Panc1 (cell line): ENCODE measurements around the gene GPRC6A. TPM values are rescaled to one million over a fixed set of nuclear protein-coding genes. Genes with fewer than 3 reads are reported as not detected.
"Not testable (repeated sequence)": the region's sequence is repeated elsewhere in the genome, so short reads cannot be mapped to it uniquely, and the experiment has no call there.

ENCODE experiments used
- ATAC-seq: fragments of 200-7000 bp; cut with Tn5 transposase; 2 replicates; pipeline ENCODE4 v1.9.1; 2020; ENCODE audit warnings: mild to moderate bottlenecking, moderate library complexity
- BruUV-seq: library from RNA; stranded (reverse); fragments of 400-500 nt; replicated peaks from 2 replicates; lab custom pipeline; 2021; lab: Mats Ljungman, UMichigan
- CTCF ChIA-PET: fragments of 300-600 bp; sonication (Branson Sonifier 250); formaldehyde crosslinking; loops from one replicate; lab custom pipeline; 2022; ENCODE audit warnings: antibody characterized with exemption; lab: Charles Lee
- POLR2A ChIA-PET: fragments of 300-600 bp; sonication (Branson Sonifier 250); formaldehyde crosslinking; loops from one replicate; lab custom pipeline; 2022; ENCODE audit warnings: antibody characterized with exemption; lab: Charles Lee
- DNase-seq: peaks from one replicate; pipeline ENCODE4 v3.0.0-alpha.2; 2010; ENCODE audit warnings: low read depth, low spot score
- H3K27ac ChIP-seq: 2 replicates; pipeline ENCODE4 v1.5.1; 2011; ENCODE audit warnings: mild to moderate bottlenecking, low read length, inconsistent platforms
- H3K27me3 ChIP-seq: fragments of 200-500 bp; sonication (Bioruptor generic); 2 replicates; pipeline ENCODE4 v1.6.0; 2014; ENCODE audit warnings: low read length, inconsistent platforms; ENCODE audit not compliant: control insufficient read depth, insufficient read depth
- H3K36me3 ChIP-seq: fragments of 200-500 bp; sonication (Bioruptor generic); 2 replicates; pipeline ENCODE4 v1.5.1; 2014; ENCODE audit warnings: inconsistent platforms, mild to moderate bottlenecking, low read length, moderate library complexity; ENCODE audit not compliant: control insufficient read depth, insufficient read depth
- H3K4me1 ChIP-seq: 2 replicates; pipeline ENCODE4 v1.5.1; 2011; ENCODE audit warnings: inconsistent platforms, mild to moderate bottlenecking, low read length, moderate library complexity; ENCODE audit not compliant: control insufficient read depth, insufficient read depth
- H3K4me3 ChIP-seq, 2 experiments: 2 replicates each; pipeline ENCODE4 v1.5.1; 2011 to 2012; ENCODE audit warnings: low read depth in 2 of 2, low read length in 2 of 2, mild to moderate bottlenecking in 2 of 2, inconsistent platforms in 1 of 2, moderate library complexity in 1 of 2
- H3K9me3 ChIP-seq: fragments of 200-500 bp; sonication (Bioruptor generic); 2 replicates; pipeline ENCODE4 v1.5.1; 2014; ENCODE audit warnings: low read depth, mild to moderate bottlenecking, inconsistent platforms, low read length, moderate library complexity; ENCODE audit not compliant: control insufficient read depth, insufficient read depth
- POLR2AphosphoS5 ChIP-seq: IDR thresholded peaks from 2 replicates; pipeline ENCODE4 v1.6.1; 2012; ENCODE audit warnings: mild to moderate bottlenecking, low read depth, low read length, moderate library complexity
- REST ChIP-seq, 2 experiments: IDR thresholded peaks; 2 replicates each; pipeline ENCODE4 v1.6.1; 2011 to 2012; ENCODE audit warnings: low read depth in 2 of 2, control low read depth in 1 of 2, low read length in 1 of 2, mild to moderate bottlenecking in 1 of 2, moderate library complexity in 1 of 2; ENCODE audit not compliant: insufficient read depth in 1 of 2
- SIN3A ChIP-seq: IDR thresholded peaks from 2 replicates; pipeline ENCODE4 v1.6.1; 2012; ENCODE audit warnings: low read depth, mild to moderate bottlenecking, low read length, moderate library complexity, borderline replicate concordance; ENCODE audit not compliant: insufficient read depth
- TCF7L2 ChIP-seq: IDR thresholded peaks from 2 replicates; pipeline ENCODE4 v1.6.1; 2011; ENCODE audit warnings: mild to moderate bottlenecking, low read depth, low read length, inconsistent platforms
- in situ Hi-C: cut with HindIII; loops from 2 replicates; pipeline ENCODE4 v1.10.0; 2016; ENCODE audit warnings: low sequenced_read_pairs, low pct_unique_long_range_greater_than_20kb
- intact Hi-C: fragments of 100-400 bp; cut with micrococcal nuclease; formaldehyde crosslinking; loops from one replicate; pipeline ENCODE4 v1.10.0; 2022; ENCODE audit not compliant: unreplicated experiment
- total RNA-seq: library from RNA; stranded (reverse); gene quantifications from one replicate; pipeline ENCODE4 v1.2.1, GENCODE V29; 2021; ENCODE audit not compliant: unreplicated experiment
- TF ChIP-seq, protein P1 (sequence below): fragments of 450-650 bp; IDR thresholded peaks from 2 replicates; pipeline ENCODE4 v1.5.1; 2017; ENCODE audit warnings: mild to moderate bottlenecking

Gene GPRC6A
- total RNA-seq, 1 experiment from 2014 or later: not detected

GRCh38 chr6:116836606-116837342 is 7.9 kb upstream of the GPRC6A start:
- Histone ChIP-seq H3K27ac (no peak overlapping the region), H3K4me3 (no peak overlapping the region), H3K27me3 (no peaks in the 10 kb centered on the region; the same call in 1 of the 2 replicates), H3K4me1 (no peaks in the 10 kb centered on the region), H3K9me3 (no peaks in the 10 kb centered on the region), H3K36me3 (no peaks in the 10 kb centered on the region)
- intact Hi-C loops: no loop called here
- no peak for TF ChIP-seq SIN3A
- no peak for TF ChIP-seq TCF7L2
- no peak for TF ChIP-seq REST (IDR thresholded peaks at IDR 0.05; ENCODE audit: insufficient read depth in 1 of 2, low read depth in 2 of 2, low read length in 1 of 2)
- in situ Hi-C loops: no loop called here
- ChIA-PET POLR2A (interaction anchor here (0.7 kb wide), 1 partner anchor 10 kb away, joined by 4 read pairs; no protein-coding TSS in a partner anchor), CTCF (no interaction called here)
- no peak for ATAC-seq
- no peak for DNase-seq
- no TSS peak for BruUV-seq

DNA sequence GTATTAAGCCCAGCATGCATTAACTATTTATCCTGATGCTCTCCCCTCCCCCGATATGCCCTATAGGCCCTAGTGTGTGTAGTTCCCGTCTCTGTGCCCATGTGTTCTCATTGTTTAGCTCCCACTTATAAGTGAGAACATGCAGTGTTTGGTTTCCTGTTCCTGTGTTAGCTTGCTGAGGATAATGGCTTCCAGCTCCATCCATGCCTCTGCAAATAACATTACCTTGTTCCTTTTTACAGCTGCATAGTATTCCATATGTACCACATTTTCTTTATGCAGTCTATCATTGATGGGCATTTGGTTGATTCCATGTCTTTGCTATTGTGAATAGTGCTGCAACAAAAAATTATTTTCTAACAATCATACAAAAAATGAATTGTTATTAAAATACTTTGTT is 5.6 kb upstream of the GPRC6A start:
- H3K4me3 ChIP-seq, intact Hi-C loops, DNase-seq, ATAC-seq, CTCF ChIA-PET, H3K27me3 ChIP-seq, H3K36me3 ChIP-seq, H3K27ac ChIP-seq, in situ Hi-C loops, H3K9me3 ChIP-seq, H3K4me1 ChIP-seq, BruUV-seq, POLR2A ChIA-PET: not testable (repeated sequence)

DNA sequence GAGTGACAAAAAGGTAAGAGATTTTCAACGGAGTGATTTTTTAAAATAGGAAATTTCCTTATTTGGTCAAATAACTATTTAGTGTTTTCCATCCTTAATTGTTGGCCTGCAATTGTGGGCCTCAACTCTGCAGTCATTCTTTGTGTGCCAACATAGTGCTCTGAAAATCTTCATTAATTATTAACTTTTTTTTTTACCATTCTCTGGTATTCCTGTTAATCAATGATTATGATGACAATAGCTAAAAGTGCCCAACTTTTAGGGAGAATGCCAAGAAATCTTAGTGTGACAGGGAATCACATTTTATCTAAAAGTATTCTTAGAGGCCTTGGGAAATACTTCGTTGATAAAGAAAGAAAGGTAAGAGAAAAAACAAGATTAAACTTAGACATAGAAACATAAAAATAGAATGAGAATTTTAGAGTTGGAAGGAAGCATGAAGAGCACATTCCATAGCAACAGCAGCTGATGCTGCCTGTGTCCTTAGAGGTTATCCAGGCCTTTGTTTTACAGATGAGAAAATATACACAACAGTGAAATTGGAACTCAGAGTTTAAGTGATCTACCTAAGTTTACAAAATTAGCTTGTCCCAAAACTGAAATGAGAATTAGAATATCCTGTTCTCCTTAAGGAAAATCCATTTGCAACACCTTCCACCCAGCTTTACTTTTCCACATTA is 1.2 kb downstream of the GPRC6A start:
- H3K4me1 ChIP-seq: no peaks in the 10 kb centered on the region
- no peak overlapping the region for H3K4me3 ChIP-seq
- no peak for ATAC-seq
- in situ Hi-C loops: no loop called here
- no TSS peak for BruUV-seq
- no peaks in the 10 kb centered on the region for H3K36me3 ChIP-seq
- CTCF ChIA-PET: no interaction called here
- POLR2A ChIA-PET: no interaction called here
- DNase-seq: no peak
- intact Hi-C loops: no loop called here
- no peak overlapping the region for H3K27ac ChIP-seq
- no peak for TF ChIP-seq TCF7L2
- TF ChIP-seq, protein P1, sequence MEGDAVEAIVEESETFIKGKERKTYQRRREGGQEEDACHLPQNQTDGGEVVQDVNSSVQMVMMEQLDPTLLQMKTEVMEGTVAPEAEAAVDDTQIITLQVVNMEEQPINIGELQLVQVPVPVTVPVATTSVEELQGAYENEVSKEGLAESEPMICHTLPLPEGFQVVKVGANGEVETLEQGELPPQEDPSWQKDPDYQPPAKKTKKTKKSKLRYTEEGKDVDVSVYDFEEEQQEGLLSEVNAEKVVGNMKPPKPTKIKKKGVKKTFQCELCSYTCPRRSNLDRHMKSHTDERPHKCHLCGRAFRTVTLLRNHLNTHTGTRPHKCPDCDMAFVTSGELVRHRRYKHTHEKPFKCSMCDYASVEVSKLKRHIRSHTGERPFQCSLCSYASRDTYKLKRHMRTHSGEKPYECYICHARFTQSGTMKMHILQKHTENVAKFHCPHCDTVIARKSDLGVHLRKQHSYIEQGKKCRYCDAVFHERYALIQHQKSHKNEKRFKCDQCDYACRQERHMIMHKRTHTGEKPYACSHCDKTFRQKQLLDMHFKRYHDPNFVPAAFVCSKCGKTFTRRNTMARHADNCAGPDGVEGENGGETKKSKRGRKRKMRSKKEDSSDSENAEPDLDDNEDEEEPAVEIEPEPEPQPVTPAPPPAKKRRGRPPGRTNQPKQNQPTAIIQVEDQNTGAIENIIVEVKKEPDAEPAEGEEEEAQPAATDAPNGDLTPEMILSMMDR: no peak
- TF ChIP-seq REST (IDR thresholded peaks at IDR 0.05; ENCODE audit: insufficient read depth in 1 of 2, low read depth in 2 of 2, low read length in 1 of 2): no peak
- no peak for TF ChIP-seq POLR2AphosphoS5
- no peak for TF ChIP-seq SIN3A
- H3K27me3 ChIP-seq: no peaks in the 10 kb centered on the region; the same call in 1 of the 2 replicates
- H3K9me3 ChIP-seq: no peaks in the 10 kb centered on the region

- in situ Hi-C loops, intact Hi-C loops, POLR2A ChIA-PET, H3K9me3 ChIP-seq, H3K27me3 ChIP-seq, CTCF ChIA-PET, H3K27ac ChIP-seq, ATAC-seq, BruUV-seq, DNase-seq, H3K4me3 ChIP-seq, H3K36me3 ChIP-seq, H3K4me1 ChIP-seq: not testable (repeated sequence)
Measured at GRCh38 chr6:116816336-116816735, 12.5 kb downstream of the GPRC6A start.
